GM23338 (cell line): ENCODE measurements around the gene TMEM201. TPM values are rescaled to one million over a fixed set of nuclear protein-coding genes. Genes with fewer than 3 reads are reported as not detected.

Source experiments
- ATAC-seq: fragments of 200-7000 bp; cut with Tn5 transposase; 3 replicates; pipeline ENCODE4 v1.9.1; 2020
- DNase-seq: peaks from one replicate; pipeline ENCODE4 v3.0.0-alpha.2; 2015; ENCODE audit warnings: low spot score
- H2AFZ ChIP-seq: fragments of 200-600 bp; sonication (generic); 2 replicates; pipeline ENCODE4 v1.8.0; 2016; ENCODE audit warnings: antibody characterized with exemption, mild to moderate bottlenecking, moderate library complexity
- H3F3A ChIP-seq: fragments of 200-600 bp; sonication (generic); replicated peaks from 2 replicates; pipeline ENCODE4 v1.8.0; 2017; ENCODE audit warnings: antibody characterized with exemption, mixed run types, low read depth
- H3K27ac ChIP-seq: fragments of 200-600 bp; sonication (generic); 2 replicates; pipeline ENCODE4 v1.6.1; 2016; ENCODE audit warnings: low read depth
- H3K27me3 ChIP-seq: fragments of 200-600 bp; sonication (generic); 2 replicates; pipeline ENCODE4 v1.8.0; 2016; ENCODE audit warnings: mild to moderate bottlenecking, mixed run types, moderate library complexity; ENCODE audit not compliant: insufficient read depth
- H3K36me3 ChIP-seq: fragments of 200-600 bp; sonication (generic); 2 replicates; pipeline ENCODE4 v1.8.0; 2016; ENCODE audit warnings: mild to moderate bottlenecking; ENCODE audit not compliant: insufficient read depth
- H3K4me1 ChIP-seq: fragments of 200-600 bp; sonication (generic); 2 replicates; pipeline ENCODE4 v1.8.0; 2016; ENCODE audit warnings: mild to moderate bottlenecking, moderate library complexity; ENCODE audit not compliant: insufficient read depth
- H3K4me2 ChIP-seq: fragments of 200-600 bp; sonication (generic); 2 replicates; pipeline ENCODE4 v1.7.1; 2017; ENCODE audit warnings: mixed run types
- H3K4me3 ChIP-seq: fragments of 200-600 bp; sonication (generic); 2 replicates; pipeline ENCODE4 v1.6.1; 2016; ENCODE audit warnings: mixed run types
- H3K79me2 ChIP-seq: fragments of 200-600 bp; sonication (generic); replicated peaks from 2 replicates; pipeline ENCODE4 v1.8.0; 2017; ENCODE audit warnings: mild to moderate bottlenecking; ENCODE audit not compliant: insufficient read depth
- H3K9me2 ChIP-seq: fragments of 200-600 bp; sonication (generic); 2 replicates; pipeline ENCODE4 v1.8.0; 2017; ENCODE audit not compliant: insufficient read depth
- H4K20me1 ChIP-seq: fragments of 200-600 bp; sonication (generic); replicated peaks from 2 replicates; pipeline ENCODE4 v1.8.0; 2017; ENCODE audit warnings: mild to moderate bottlenecking; ENCODE audit not compliant: insufficient read depth
- H3K27ac Mint-ChIP-seq: 2 replicates; pipeline ENCODE4 v1.8.0; 2020; ENCODE audit warnings: inconsistent platforms, mild to moderate bottlenecking, moderate library complexity, mixed read lengths
- H3K27me3 Mint-ChIP-seq: 3 replicates; pipeline ENCODE4 v1.8.0; 2022; ENCODE audit warnings: low read depth, mild to moderate bottlenecking, moderate library complexity, mixed read lengths, inconsistent platforms; ENCODE audit not compliant: insufficient read depth, poor library complexity
- H3K36me3 Mint-ChIP-seq: 3 replicates; pipeline ENCODE4 v1.8.0; 2021; ENCODE audit warnings: low read depth, mild to moderate bottlenecking, inconsistent platforms, moderate library complexity, mixed read lengths
- H3K4me1 Mint-ChIP-seq: 3 replicates; pipeline ENCODE4 v1.8.0; 2020; ENCODE audit warnings: mild to moderate bottlenecking, inconsistent platforms, mixed read lengths
- H3K4me3 Mint-ChIP-seq: 3 replicates; pipeline ENCODE4 v1.8.0; 2021; ENCODE audit warnings: moderate library complexity, mild to moderate bottlenecking, inconsistent platforms, mixed read lengths
- H3K9me3 Mint-ChIP-seq: 3 replicates; pipeline ENCODE4 v1.8.0; 2020; ENCODE audit warnings: moderate library complexity, mild to moderate bottlenecking, inconsistent platforms, mixed read lengths
- CTCF ChIP-seq, 2 experiments: fragments of 200-600 bp in 1 of 2; sonication (generic) in 1 of 2; conservative IDR thresholded peaks; 2 replicates each; pipeline versions ENCODE4 v1.5.1 to v1.6.1; 2016 to 2017; ENCODE audit warnings: antibody characterized with exemption in 2 of 2, low read depth in 2 of 2, mild to moderate bottlenecking in 2 of 2, moderate library complexity in 1 of 2
- ETS1 ChIP-seq: IDR thresholded peaks from 2 replicates; pipeline ENCODE4 v1.6.1; 2016; ENCODE audit warnings: antibody characterized with exemption
- EZH2phosphoT487 ChIP-seq: fragments of 200-600 bp; sonication (generic); IDR thresholded peaks from one replicate; pipeline ENCODE4 v1.8.1; 2018; ENCODE audit warnings: antibody characterized with exemption; ENCODE audit not compliant: unreplicated experiment
- JUNB ChIP-seq: IDR thresholded peaks from one replicate; pipeline ENCODE4 v1.6.1; 2016; ENCODE audit warnings: antibody characterized with exemption; ENCODE audit not compliant: unreplicated experiment
- POLR2AphosphoS5 ChIP-seq: IDR thresholded peaks from 2 replicates; pipeline ENCODE4 v1.6.1; 2016; ENCODE audit warnings: antibody characterized with exemption, low read depth
- REST ChIP-seq: IDR thresholded peaks from one replicate; pipeline ENCODE4 v1.6.1; 2018; ENCODE audit warnings: antibody characterized with exemption; ENCODE audit not compliant: unreplicated experiment
- ZNF114 ChIP-seq: fragments of 250-450 bp; sonication (Bioruptor Pico); IDR thresholded peaks from 2 replicates; pipeline ENCODE4 v1.5.0; 2020; ENCODE audit warnings: mild to moderate bottlenecking, moderate library complexity
- polyA plus RNA-seq: library from polyadenylated mRNA; unstranded; fragments of >200 nt; fragmentation: Nextera tagmentation; extraction: Ambion mirVana; gene quantifications from 2 replicates; pipeline ENCODE4 v1.2.1, GENCODE V29; 2016
- total RNA-seq: library from RNA; depleted of rRNA; stranded (reverse); fragments of >200 nt; shearing (Covaris generic); gene quantifications from 2 replicates; pipeline ENCODE4 v1.2.3, GENCODE V29; 2014

The TMEM201 gene
- total and polyA plus RNA-seq, 2 experiments from 2014 or later: 11.6 to 27.2 TPM

- no peak for TF ChIP-seq REST
- no peak for TF ChIP-seq EZH2phosphoT487
- no peak for TF ChIP-seq ZNF114 (CRISPR knock-in tag)
- no peak for TF ChIP-seq CTCF (conservative IDR thresholded peaks at IDR 0.05; ENCODE audit: low read depth in 2 of 2)
- no peak for TF ChIP-seq POLR2AphosphoS5
Observed at GRCh38 chr1:9577423-9577822, 11.3 kb upstream of the TMEM201 start (continued).

GRCh38 chr1:9580942-9581341 is 7.8 kb upstream of the TMEM201 start:
- Histone ChIP-seq H3K4me3 (no peak overlapping the region), H2AFZ (no peak overlapping the region), H3K79me2 (peaks cover 6% of the 10 kb centered on the region; the same call in 1 of the 2 replicates), H3K9me2 (no peaks in the 10 kb centered on the region), H3K27ac (no peak overlapping the region), H3K4me2 (no peak overlapping the region), H3F3A (no peaks in the 10 kb centered on the region), H3K36me3 (0 out of 2 replicates have a peak, but pooled peaks cover 17% of the 10 kb centered on the region), H3K4me1 (no peaks in the 10 kb centered on the region), H4K20me1 (peaks cover 21% of the 10 kb centered on the region), H3K27me3 (no peaks in the 10 kb centered on the region)
- Mint-ChIP-seq H3K4me1 (no peaks in the 10 kb centered on the region), H3K27me3 (peaks cover 6% of the 10 kb centered on the region), H3K9me3 (no peaks in the 10 kb centered on the region), H3K27ac (no peak overlapping the region), H3K36me3 (peaks cover 64% of the 10 kb centered on the region), H3K4me3 (no peak overlapping the region)
- ATAC-seq (no peak), DNase-seq (no peak)
- TF ChIP-seq JUNB: no peak
- TF ChIP-seq EZH2phosphoT487: no peak
- TF ChIP-seq ZNF114 (CRISPR knock-in tag): no peak
- no peak for TF ChIP-seq CTCF (conservative IDR thresholded peaks at IDR 0.05; ENCODE audit: low read depth in 2 of 2)
- no peak for TF ChIP-seq ETS1
